NCI-H748 (cell line): ENCODE results near the gene MYL2.
"Not testable (repeated sequence)": the region's sequence is repeated elsewhere in the genome, so short reads cannot be mapped to it uniquely, and the experiment has no call there.

Experiments used
- DNase-seq: peaks from one replicate; lab custom pipeline; 2025; ENCODE audit not compliant: unreplicated experiment; lab: John Stamatoyannopoulos, UW

Gene MYL2, protein sequence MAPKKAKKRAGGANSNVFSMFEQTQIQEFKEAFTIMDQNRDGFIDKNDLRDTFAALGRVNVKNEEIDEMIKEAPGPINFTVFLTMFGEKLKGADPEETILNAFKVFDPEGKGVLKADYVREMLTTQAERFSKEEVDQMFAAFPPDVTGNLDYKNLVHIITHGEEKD

GRCh38 chr12:110920324-110920910 lies at the start of gene MYL2:
MYL2 (minus strand) TSS chr12:110920579; CDS start chr12:110920529, 50 bp downstream.
- DNase-seq: no peak

- DNase-seq: no peak
These were observed 45.8 kb upstream of the MYL2 start for GRCh38 chr12:110966081-110966760.

DNA sequence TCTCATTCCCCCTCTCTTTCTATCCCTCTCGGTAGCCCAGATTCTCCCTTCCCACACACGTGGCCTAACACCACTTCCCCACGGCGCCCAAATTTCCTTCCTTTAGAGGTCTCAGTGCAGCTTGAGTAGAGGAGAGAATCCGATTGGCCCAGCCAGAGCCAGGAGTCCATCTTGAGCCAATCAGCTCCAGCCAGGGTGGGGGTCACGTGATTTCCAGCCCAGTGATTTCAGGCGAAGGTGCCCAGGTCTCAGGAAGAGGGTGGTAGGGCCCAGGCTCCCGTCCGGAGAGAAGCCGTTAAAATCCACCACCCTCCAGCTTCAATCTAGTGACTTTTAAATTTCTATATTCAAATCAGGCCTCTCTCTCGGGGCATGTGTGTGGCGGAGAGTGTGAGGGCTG lies 45.2 kb upstream of the MYL2 start:
- DNase-seq: no peak

DNA sequence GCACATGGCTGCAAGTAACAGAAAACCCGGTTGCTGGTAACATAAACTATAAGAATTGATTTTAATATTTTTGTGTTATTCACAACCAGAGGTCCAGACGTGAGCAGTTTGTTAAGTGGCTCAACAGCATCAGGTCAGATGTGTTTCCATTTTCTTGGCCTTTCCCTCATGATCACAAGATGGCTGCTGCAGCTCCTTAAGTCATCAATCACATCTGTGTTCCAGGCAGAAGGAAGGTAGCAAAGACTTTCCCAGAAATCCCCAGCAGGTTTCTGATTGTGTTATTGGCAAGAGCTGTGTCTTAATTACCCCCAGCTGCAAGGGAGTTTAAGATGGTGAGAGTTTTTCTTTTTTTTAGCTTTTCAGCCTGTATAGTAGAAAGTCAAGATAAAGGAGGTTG lies 40.4 kb upstream of the MYL2 start:
- DNase-seq: no peak

GRCh38 chr12:110957652-110958051 lies 37.3 kb upstream of the MYL2 start:
- DNase-seq: no peak

- no peak for DNase-seq
These were observed 36.8 kb upstream of the MYL2 start for GRCh38 chr12:110957159-110957558.

- not testable (repeated sequence) for DNase-seq
These were observed 30.5 kb upstream of the MYL2 start for GRCh38 chr12:110950867-110951266.

GRCh38 chr12:110950466-110950865 lies 30.1 kb upstream of the MYL2 start:
- not testable (repeated sequence) for DNase-seq

DNA sequence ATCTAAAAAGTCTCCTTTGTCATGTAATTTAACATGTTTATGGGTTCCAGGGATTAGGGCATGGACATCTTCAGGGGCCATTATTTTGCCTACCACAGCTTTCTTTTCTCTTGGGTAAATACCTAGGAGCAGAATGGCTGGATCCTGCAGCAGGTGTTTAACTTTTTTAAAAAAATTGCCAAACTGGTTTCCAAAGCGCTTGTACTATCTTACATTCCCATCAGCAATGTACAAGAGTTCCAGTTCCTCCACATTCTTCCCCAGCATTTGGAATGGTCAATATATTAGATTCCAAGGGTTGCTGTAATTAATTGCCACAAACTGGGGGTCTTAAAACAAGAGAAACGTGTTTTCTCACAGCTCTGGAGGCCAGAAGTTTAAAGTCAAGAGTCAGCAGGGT lies 27.7 kb upstream of the MYL2 start:
- no peak for DNase-seq

DNA sequence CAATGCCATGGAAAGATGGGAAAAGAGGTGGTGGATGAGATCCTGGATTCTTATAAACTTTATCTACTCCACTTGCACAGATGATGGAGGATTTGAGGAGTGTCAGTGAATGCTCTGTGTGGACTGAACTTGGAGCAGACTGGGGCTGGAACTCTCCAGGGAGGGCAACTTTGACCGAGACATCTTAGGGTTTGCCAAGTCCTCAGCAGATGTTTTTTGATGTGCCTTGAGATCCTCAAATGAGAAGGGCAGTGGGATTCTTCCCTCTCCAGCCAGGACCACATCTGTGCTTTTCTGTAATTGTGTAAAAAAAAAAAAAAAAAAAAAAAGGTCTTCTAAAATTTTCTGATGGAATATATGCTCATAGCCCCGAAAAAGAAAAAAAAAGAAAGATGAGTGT lies 23.0 kb upstream of the MYL2 start:
- DNase-seq: no peak

DNA sequence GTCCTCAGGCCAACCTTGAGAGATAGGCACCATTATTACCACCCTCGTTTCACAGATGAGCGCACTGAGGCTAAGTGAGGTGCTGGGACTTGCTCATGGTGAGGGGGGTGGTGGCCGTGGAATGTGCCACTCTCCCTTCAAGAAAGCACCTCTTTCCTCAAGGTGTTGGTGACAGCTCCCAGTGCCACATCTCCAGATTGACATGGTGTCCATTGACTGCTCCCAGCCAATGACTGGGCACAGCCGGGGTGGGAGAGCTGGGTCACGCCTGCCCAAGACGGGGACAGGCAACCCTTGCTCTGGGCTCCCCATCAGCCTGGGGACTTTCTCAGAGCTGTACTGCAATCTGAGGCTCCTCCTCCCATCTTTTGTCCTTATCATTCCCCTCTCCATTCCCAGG lies 21.0 kb upstream of the MYL2 start:
- no peak for DNase-seq

GRCh38 chr12:110940933-110941332 lies 20.6 kb upstream of the MYL2 start:
- no peak for DNase-seq

DNA sequence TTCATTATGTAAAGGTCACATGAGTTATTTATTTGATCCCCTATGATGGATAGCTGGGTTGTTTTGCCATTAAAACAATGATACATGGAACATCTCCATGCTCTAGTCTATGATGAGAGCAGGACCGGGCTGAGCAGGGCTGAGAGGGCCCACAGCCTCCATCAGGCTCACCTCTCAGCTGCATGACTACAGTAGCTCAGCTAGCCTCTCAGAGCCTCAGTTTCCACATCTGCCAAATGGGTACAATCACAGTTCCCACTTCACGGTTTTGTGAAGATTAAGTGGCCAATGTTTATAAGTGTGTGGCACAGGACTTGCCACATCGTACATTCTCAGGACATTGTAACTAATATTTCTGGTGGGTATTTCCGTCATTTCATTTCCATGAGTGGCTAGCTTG lies 19.9 kb upstream of the MYL2 start:
- DNase-seq: no peak

DNA sequence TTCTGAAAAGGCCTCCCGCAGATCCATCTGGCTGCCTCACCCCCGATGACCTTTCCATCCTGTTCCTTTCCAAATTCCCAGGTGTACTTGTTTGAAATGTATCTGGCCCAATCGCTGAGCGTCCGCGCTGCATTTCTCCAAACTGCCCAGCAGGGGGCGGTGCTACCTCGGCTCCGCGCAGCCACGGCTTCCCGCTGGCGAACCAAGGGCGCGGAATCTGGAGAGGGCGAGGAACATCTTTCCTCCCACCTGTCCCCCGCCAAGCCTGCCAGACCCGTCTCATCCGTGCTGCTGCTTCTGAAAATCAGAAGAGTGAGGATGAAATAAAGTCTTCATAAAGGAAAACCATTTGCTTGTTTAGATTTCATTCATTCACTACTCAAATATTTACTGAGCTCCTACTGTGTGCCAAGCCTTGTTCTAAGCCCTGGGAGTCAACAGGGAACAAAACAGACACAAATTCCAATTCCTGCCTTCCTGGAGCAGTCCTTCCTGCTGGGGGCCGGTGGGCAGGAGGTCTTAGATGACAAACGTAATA lies 16.8 kb upstream of the MYL2 start:
- DNase-seq: peak; percentile 80

DNA sequence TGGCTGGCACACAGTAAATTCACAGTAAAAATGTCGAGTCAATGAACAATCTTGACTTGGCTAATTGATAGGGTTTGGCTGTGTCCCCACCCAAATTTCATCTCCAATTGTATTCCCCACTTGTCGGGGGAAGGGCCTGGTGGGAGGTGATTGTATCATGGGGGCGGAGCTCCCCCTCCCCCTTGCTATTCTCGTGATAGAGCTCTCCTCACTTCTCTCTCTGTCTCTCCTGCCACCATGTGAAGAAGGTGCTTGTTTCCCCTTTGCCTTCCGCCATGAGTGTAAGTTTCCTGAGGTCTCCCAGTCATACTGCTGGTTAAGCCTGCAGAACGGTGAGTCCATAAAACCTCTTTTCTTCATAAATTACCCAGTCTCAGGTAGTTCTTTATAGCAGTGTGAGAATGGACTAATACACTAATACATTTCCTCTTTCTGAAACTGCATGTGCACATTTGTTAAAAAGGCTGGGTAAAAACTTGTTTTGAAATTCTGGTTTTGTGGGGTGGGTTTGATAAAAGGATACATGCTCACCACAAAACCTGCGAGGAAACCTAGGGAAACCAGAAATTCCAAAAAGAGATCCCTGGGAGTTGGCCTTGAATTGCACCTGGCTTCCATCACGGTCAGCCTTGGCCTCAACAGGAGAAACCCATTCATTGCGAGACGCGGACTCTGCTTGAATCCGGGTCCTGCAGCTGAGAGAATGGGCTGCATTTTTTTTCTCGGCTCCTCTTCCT lies 16.2 kb upstream of the MYL2 start:
- DNase-seq: no peak

DNA sequence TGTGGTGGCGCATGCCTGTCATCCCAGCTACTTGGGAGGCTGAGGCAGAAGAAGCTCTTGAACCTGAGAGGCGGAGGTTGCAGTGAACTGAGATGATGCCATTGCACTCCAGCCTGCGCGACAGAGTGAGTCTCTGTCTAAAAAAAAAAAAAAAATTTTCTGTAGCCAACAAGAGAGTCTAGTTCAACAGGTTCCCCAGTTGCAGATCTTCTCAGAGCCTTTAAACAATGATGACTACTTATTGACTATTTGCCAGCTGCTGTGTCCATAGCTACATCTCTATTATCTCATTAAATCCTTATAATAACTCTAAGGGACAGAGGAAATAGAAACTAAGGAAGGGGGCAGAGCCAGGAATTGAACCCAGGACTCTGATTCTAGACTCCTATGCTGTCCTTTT lies 15.2 kb upstream of the MYL2 start:
- DNase-seq: no peak

DNA sequence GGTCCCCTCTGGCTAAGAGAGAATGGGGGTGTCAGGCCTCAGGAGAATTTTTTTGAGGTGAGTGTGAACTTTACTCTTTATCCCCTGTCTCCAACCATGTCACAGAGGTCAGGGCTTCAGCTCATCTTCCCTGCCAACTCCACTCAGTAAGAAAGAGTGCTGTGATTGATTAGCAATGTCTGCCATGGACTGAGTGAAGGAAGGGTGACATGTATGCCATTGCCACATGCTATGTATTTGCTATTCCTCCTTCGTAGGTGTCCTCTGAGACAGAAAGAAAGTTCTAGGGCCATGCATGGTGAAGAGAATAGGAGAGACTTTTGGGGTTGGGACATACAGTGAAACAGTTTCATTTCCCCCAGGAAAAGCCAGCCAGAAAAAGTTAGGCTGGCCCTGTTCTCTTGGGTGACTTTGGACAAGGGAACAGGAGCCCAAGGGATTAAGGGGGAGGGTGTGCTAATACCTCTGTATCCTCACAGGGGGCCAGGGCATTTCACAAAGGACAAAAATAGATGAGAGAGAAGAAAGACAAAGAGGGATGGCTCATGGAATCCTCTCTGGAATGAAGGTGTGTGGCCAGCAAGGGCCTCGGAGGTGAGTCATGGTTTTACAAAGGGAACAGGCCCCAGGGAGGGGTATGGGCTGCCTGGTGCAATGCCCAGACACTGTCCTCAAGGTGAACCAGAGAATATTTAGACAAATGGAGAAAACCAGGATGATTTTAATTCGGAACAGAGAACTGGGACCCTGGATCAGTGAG lies 13.9 kb upstream of the MYL2 start:
- DNase-seq: no peak

GRCh38 chr12:110933326-110933974 lies 13.1 kb upstream of the MYL2 start:
- no peak for DNase-seq

- peak; percentile 27 for DNase-seq
These were observed 11.7 kb upstream of the MYL2 start for GRCh38 chr12:110932046-110932445.

- DNase-seq: no peak
These were observed 10.9 kb upstream of the MYL2 start for GRCh38 chr12:110931315-110931728.
